GM18526 (cell line): ENCODE data around the gene CREBZF.
A peak's percentile ranks its signal among the peaks of the same experiment; 100 is the strongest.

Experiments used
- POLR2A ChIP-seq: IDR thresholded peaks from 3 replicates; pipeline ENCODE4 v1.6.1; 2011; ENCODE audit not compliant: insufficient read length; ENCODE audit errors: extremely low read depth

Gene CREBZF

DNA sequence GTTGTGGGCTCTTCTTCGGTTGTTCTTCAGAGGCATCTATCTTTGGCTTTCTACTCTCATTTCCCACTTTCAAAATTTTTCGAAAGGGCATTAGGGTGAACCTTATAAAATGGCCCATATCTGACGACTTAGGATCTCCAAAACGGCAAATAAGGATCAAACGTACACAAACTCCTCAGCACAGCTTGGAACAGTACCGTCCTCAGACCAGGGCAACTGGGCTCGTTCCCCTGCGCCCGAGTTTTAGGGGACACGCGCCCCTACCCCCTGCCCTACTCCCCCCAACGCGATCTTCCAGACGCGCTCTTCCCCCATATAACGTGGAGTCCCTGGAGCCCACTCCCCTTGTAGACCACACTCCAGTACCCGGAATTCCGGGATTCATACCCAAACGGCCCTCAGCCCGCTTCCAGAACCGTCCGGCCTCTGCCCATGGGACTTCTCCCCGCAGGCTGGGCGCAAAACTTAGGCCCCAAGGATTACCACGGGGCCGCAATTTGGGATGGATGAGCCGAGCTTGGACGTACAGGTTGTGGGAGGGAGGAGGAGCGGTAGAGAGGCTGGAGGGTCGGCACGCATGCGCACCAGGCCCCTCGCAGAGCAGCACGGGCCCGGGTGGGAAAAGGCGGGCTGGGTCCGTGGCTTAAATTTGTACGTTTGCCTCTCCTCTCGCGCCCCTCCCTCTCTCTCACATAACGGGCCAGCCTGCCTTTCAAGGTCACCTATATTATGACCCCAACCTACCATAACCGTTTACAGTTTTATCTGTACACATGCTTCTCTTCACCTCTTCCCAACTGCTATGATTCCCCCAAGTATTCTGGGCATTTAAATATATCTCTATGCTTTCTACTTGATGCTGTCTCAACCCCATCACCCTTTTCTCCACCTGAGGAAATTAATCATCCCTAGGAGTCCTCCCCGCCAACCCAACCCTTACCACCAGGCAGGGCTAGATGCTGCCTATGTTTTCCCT lies 17.7 kb upstream of the CREBZF start:
- peak; percentile 43 for TF ChIP-seq POLR2A

DNA sequence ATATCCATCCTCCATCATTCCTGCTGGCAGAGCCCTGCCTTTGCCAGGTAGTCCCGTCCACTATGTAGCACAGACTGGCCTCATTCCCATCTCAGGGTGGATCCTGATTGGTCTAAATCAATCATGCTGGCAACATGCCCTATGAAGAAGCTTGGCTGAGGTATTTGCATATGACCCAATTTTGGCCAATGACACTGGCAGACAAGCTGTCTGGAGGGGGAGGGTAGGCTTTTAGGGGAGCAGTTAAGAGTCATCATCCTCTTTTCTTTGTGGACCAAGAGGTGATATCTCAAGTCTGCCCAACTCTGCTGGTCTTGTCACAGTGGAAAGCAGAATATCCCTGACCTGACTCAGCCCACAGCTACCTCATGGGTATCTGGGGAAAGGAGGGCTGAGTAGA lies 16.0 kb upstream of the CREBZF start:
- TF ChIP-seq POLR2A: no peak

DNA sequence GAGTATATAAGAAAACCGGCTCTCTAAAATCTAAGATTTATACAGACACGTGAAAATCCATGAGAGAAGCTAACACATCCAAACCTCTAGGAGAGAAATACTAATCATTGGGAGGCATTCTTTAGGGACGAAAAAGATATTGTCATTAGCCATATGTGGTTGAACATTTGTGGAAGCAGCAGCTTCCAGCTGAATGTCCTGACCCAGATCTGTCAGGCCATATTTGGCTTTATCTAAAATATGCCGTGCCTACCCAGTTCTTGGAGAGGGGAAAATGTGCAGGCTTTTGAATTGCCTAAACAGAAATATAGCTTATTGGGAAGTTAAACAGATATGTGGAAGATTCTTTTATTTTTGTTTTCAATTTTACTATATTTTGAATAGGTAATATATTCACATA lies 14.6 kb upstream of the CREBZF start:
- TF ChIP-seq POLR2A: no peak

DNA sequence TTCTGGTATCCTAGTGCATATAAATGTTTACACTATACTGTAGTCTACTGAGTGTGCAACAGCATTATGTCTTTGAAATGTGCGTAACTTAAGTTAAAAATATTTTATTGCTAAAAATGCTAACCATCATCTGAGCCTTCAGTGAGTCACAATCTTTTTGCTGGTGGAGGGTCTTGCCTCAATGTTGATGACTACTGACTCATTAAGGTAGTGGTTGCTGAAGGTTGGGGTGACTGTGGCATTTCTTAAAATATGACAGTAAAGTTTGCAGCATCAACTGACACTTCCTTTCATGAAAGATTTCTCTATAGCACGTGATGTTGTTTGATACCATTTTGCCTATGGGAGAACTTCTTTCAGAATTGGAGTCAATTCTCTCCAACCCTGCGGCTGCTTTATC lies 8.5 kb upstream of the CREBZF start:
- no peak for TF ChIP-seq POLR2A

DNA sequence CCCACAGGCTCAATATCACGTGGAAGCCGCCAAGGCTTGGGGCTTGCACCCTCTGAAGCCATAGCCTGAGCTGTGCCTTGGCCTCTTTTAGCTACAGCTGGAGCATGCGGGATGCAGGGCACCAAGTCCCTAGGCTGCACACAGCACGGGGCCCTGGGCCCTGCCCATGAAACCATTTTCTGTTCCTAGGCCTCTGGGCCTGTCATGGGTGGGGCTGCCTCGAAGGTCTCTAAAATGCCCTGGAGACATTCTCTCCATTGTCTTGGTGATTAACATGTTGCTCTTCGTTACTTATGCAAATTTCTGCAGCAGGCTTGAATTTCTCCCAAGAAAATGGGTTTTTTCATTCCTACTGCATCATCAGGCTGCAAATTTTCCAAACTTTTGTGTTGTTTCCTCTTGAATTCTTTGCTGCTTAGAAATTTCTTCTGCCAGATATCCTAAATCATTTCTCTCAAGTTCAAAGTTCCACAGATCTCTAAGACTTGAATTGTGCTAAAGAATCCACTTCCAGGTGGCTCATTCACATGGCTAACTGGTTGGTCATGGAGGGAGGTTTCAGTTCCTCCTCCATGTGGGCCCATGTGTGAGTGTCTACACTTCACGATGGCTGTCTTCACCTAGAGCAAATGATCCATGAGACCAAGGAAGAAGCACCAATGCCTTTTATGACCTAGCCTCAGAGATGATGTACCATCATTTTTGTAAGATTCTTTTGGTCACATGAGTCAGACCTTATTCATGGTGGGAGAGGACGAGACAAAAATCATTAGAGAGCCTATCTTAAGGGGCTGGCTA lies 7.4 kb upstream of the CREBZF start:
- no peak for TF ChIP-seq POLR2A

DNA sequence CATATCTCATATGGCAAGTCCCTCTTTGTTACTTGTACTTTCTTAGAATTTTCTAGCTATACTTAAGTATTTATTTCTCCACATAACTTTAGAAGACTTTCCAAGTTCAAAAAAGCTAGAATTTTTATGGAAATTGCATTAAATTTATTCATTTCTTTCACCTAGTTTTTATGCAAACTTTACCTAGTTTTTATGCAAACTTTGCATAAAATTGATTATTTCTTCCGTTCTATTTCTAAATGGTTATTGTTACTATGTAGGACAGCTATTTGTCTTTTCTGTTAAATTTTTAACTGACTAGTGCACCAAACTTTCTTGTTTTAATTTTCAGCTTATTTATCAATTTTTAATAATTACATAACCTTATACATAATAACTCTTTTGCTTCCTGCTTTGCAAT lies 3.2 kb upstream of the CREBZF start:
- TF ChIP-seq POLR2A: no peak

GRCh38 chr11:85666687-85667086 lies 1.8 kb upstream of the CREBZF start:
- TF ChIP-seq POLR2A: no peak

- no peak for TF ChIP-seq POLR2A
Observed at GRCh38 chr11:85665733-85666132, 804 bp upstream of the CREBZF start.

GRCh38 chr11:85663753-85664614 lies 945 bp downstream of the CREBZF start:
- peak; percentile 35 for TF ChIP-seq POLR2A

DNA sequence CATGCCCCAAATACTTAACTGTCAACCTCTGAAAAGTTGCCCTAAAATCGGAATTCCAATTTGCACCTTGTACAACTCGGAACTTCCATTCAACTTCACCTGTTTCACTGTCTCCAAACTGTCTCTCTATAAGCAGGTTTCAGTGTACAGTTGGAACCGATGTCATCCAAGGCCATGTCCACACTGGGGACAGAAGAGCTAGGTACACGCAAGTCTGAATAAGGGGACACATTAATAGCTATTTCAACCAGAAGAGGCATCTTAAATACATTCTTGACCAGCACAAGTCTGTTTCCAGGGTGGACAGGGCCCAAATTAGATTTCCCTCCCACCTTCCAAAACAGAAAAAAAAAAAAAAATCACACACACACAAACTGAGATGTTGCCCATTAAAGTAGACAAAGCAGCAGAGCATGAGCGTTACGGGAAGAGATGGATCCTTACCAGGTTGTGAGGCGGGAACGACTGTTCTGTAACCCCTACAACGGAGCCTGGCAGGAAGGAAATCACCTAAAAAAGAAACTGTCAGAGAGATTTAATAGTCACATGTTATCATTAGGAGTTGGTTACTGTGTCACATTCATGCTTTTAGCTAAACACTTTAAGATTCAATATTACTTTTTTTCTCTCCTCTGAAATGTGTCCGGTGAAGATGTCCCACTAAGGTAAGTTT lies 1.7 kb downstream of the CREBZF start:
- no peak for TF ChIP-seq POLR2A

- no peak for TF ChIP-seq POLR2A
Observed at GRCh38 chr11:85661972-85662664, 2.8 kb downstream of the CREBZF start.

DNA sequence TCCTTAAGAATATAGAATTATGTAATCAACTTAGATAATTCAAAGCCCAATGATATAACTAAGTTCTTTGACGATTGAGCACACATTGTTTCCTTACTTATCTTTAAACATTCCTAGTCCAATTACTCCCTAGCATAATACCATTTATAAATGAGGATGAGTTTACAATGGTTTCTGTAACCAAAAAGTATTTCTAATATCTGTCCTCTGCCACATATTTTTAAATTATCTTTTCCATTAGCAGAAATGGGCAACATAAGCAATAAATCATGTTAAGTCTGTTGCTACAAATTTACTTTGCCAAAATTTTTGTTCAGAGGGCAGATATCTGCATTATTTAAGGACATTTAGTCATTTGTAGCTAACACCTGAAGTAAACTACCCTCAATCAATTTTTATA lies 6.7 kb downstream of the CREBZF start:
- TF ChIP-seq POLR2A: no peak

GRCh38 chr11:85656777-85657176 lies 8.2 kb downstream of the CREBZF start:
- no peak for TF ChIP-seq POLR2A
